H9 (cell line): ENCODE results near the gene SPAG4. TPM values are rescaled to one million over a fixed set of nuclear protein-coding genes. Genes with fewer than 3 reads are reported as not detected.
A peak's percentile ranks its signal among the peaks of the same experiment; 100 is the strongest.

Experiments
- DNase-seq: peaks from one replicate; pipeline ENCODE4 v3.0.0-alpha.2; 2017
- H2AFZ ChIP-seq: one replicate; pipeline ENCODE4 v1.6.1; 2013; ENCODE audit warnings: mild to moderate bottlenecking, low read length, control low read depth, moderate library complexity
- H2AK5ac ChIP-seq: 2 replicates; pipeline ENCODE4 v1.6.1; 2013; ENCODE audit warnings: low read length, control low read depth, mixed read lengths; ENCODE audit not compliant: insufficient read length
- H2BK120ac ChIP-seq: one replicate; pipeline ENCODE4 v1.6.1; 2013; ENCODE audit warnings: low read depth, mild to moderate bottlenecking, low read length, control low read depth, inconsistent platforms; ENCODE audit not compliant: poor library complexity, severe bottlenecking
- H2BK12ac ChIP-seq: 2 replicates; pipeline ENCODE4 v1.6.1; 2013; ENCODE audit warnings: low read length, control low read depth, mixed read lengths, low read depth; ENCODE audit not compliant: insufficient read length
- H2BK15ac ChIP-seq: 2 replicates; pipeline ENCODE4 v1.6.1; 2013; ENCODE audit warnings: low read depth, low read length, control low read depth
- H2BK20ac ChIP-seq: one replicate; pipeline ENCODE4 v1.6.1; 2013; ENCODE audit warnings: low read depth, mild to moderate bottlenecking, low read length, control low read depth, inconsistent platforms; ENCODE audit not compliant: poor library complexity, severe bottlenecking
- H2BK5ac ChIP-seq: 2 replicates; pipeline ENCODE4 v1.6.1; 2013; ENCODE audit warnings: low read length, control low read depth, mixed read lengths; ENCODE audit not compliant: insufficient read length
- H3K14ac ChIP-seq: 2 replicates; pipeline ENCODE4 v1.6.1; 2013; ENCODE audit warnings: low read length, control low read depth; ENCODE audit not compliant: insufficient read depth
- H3K18ac ChIP-seq: 2 replicates; pipeline ENCODE4 v1.6.1; 2013; ENCODE audit warnings: low read depth, mild to moderate bottlenecking, mixed read lengths, low read length, control low read depth; ENCODE audit not compliant: insufficient read length
- H3K23ac ChIP-seq: 2 replicates; pipeline ENCODE4 v1.6.1; 2013; ENCODE audit warnings: low read length, control low read depth, mixed read lengths, low read depth; ENCODE audit not compliant: insufficient read length
- H3K23me2 ChIP-seq: 2 replicates; pipeline ENCODE4 v1.6.1; 2013; ENCODE audit warnings: low read depth, mild to moderate bottlenecking, mixed read lengths, low read length, control low read depth; ENCODE audit not compliant: insufficient read length, poor library complexity, severe bottlenecking
- H3K27ac ChIP-seq: 2 replicates; pipeline ENCODE4 v1.5.1; 2013; ENCODE audit warnings: low read length, control low read depth, mixed read lengths, low read depth; ENCODE audit not compliant: insufficient read length
- H3K27me3 ChIP-seq: 2 replicates; pipeline ENCODE4 v1.6.1; 2013; ENCODE audit warnings: low read length, control low read depth, inconsistent platforms; ENCODE audit not compliant: insufficient read depth
- H3K4ac ChIP-seq: 2 replicates; pipeline ENCODE4 v1.6.1; 2013; ENCODE audit warnings: low read depth, mild to moderate bottlenecking, control low read depth, inconsistent platforms, low read length, moderate library complexity
- H3K4me1 ChIP-seq: 2 replicates; pipeline ENCODE4 v1.6.1; 2013; ENCODE audit warnings: low read length, control low read depth, inconsistent platforms; ENCODE audit not compliant: insufficient read depth
- H3K4me2 ChIP-seq: 2 replicates; pipeline ENCODE4 v1.6.1; 2013; ENCODE audit warnings: low read length, control low read depth, mixed read lengths; ENCODE audit not compliant: insufficient read length, insufficient read depth
- H3K56ac ChIP-seq: 2 replicates; pipeline ENCODE4 v1.6.1; 2013; ENCODE audit warnings: low read depth, mild to moderate bottlenecking, mixed read lengths, low read length, control low read depth; ENCODE audit not compliant: insufficient read length
- H3K79me1 ChIP-seq: 2 replicates; pipeline ENCODE4 v1.6.1; 2013; ENCODE audit warnings: low read depth, mild to moderate bottlenecking, moderate library complexity, low read length, control low read depth, inconsistent platforms; ENCODE audit not compliant: insufficient read depth, poor library complexity, severe bottlenecking
- H3K79me2 ChIP-seq: 2 replicates; pipeline ENCODE4 v1.6.1; 2013; ENCODE audit warnings: low read length, control low read depth, inconsistent platforms; ENCODE audit not compliant: insufficient read depth
- H3K9ac ChIP-seq: 2 replicates; pipeline ENCODE4 v1.6.1; 2013; ENCODE audit warnings: low read length, control low read depth, mixed read lengths; ENCODE audit not compliant: insufficient read length; ENCODE audit errors: extremely low read depth
- H3K9me3 ChIP-seq: one replicate; pipeline ENCODE4 v1.6.1; 2013; ENCODE audit warnings: low read depth, low read length, inconsistent platforms; ENCODE audit not compliant: control insufficient read depth
- H3T11ph ChIP-seq: one replicate; pipeline ENCODE4 v1.6.1; 2013; ENCODE audit warnings: mild to moderate bottlenecking, low read length, control low read depth, inconsistent platforms
- H4K20me1 ChIP-seq: one replicate; pipeline ENCODE4 v1.6.1; 2013; ENCODE audit not compliant: control insufficient read depth, insufficient read length, insufficient read depth
- H4K5ac ChIP-seq: 2 replicates; pipeline ENCODE4 v1.6.1; 2013; ENCODE audit warnings: low read depth, mild to moderate bottlenecking, mixed read lengths, low read length, control low read depth; ENCODE audit not compliant: insufficient read length
- H4K8ac ChIP-seq: replicated peaks from 2 replicates; pipeline ENCODE4 v1.6.1; 2013; ENCODE audit warnings: low read length, control low read depth, mixed read lengths, low read depth; ENCODE audit not compliant: insufficient read length
- H4K91ac ChIP-seq: 2 replicates; pipeline ENCODE4 v1.6.1; 2013; ENCODE audit warnings: low read depth, mild to moderate bottlenecking, moderate library complexity, mixed read lengths, low read length, control low read depth; ENCODE audit not compliant: insufficient read length
- H3K27ac Mint-ChIP-seq, 3 experiments: 2 replicates in 2 of 3; 3 replicates in 1 of 3; pipeline ENCODE4 v1.8.0; 2020 to 2021; ENCODE audit warnings: mixed read lengths in 3 of 3, mild to moderate bottlenecking in 1 of 3, moderate library complexity in 1 of 3
- H3K27me3 Mint-ChIP-seq: 2 replicates; pipeline ENCODE4 v1.8.0; 2021; ENCODE audit warnings: low read depth, mild to moderate bottlenecking, moderate library complexity, mixed read lengths
- H3K36me3 Mint-ChIP-seq, 3 experiments: 2 replicates in 2 of 3; 3 replicates in 1 of 3; pipeline ENCODE4 v1.8.0; 2020 to 2021; ENCODE audit warnings: low read depth in 3 of 3, mixed read lengths in 3 of 3; ENCODE audit not compliant: insufficient read depth in 1 of 3
- H3K4me1 Mint-ChIP-seq, 2 experiments: 2 replicates each; pipeline ENCODE4 v1.8.0; 2020; ENCODE audit warnings: mixed read lengths in 2 of 2
- H3K4me3 Mint-ChIP-seq, 2 experiments: 2 replicates in 1 of 2; 3 replicates in 1 of 2; pipeline ENCODE4 v1.8.0; 2020 to 2021; ENCODE audit warnings: mild to moderate bottlenecking in 2 of 2, mixed read lengths in 2 of 2, moderate library complexity in 1 of 2
- H3K9me3 Mint-ChIP-seq, 2 experiments: 2 replicates in 1 of 2; 3 replicates in 1 of 2; pipeline ENCODE4 v1.8.0; 2020; ENCODE audit warnings: mild to moderate bottlenecking in 2 of 2, mixed read lengths in 2 of 2, moderate library complexity in 1 of 2
- WGBS: extraction: QIAGEN DNeasy Blood & Tissue Kit; methylation state at CpG from one replicate; pipeline ENCODE4 v1.1.7; 2013; ENCODE audit warnings: missing lambda C conversion rate, low lambda C conversion rate, mixed read lengths; ENCODE audit not compliant: insufficient read length; ENCODE audit errors: extremely low coverage; 5-methylcytosine and 5-hydroxymethylcytosine counted together
- total RNA-seq: library from RNA; stranded (reverse); gene quantifications from 2 replicates; pipeline ENCODE4 v1.2.1, GENCODE V29; 2021
- TF ChIP-seq, protein P1 (sequence below): fragments of 200-600 bp; sonication (generic); conservative IDR thresholded peaks from 3 replicates; pipeline ENCODE4 v1.8.0; 2021; ENCODE audit warnings: antibody characterized with exemption, mild to moderate bottlenecking

The SPAG4 gene
- total RNA-seq, 1 experiment from 2014 or later = 4.9 TPM

DNA sequence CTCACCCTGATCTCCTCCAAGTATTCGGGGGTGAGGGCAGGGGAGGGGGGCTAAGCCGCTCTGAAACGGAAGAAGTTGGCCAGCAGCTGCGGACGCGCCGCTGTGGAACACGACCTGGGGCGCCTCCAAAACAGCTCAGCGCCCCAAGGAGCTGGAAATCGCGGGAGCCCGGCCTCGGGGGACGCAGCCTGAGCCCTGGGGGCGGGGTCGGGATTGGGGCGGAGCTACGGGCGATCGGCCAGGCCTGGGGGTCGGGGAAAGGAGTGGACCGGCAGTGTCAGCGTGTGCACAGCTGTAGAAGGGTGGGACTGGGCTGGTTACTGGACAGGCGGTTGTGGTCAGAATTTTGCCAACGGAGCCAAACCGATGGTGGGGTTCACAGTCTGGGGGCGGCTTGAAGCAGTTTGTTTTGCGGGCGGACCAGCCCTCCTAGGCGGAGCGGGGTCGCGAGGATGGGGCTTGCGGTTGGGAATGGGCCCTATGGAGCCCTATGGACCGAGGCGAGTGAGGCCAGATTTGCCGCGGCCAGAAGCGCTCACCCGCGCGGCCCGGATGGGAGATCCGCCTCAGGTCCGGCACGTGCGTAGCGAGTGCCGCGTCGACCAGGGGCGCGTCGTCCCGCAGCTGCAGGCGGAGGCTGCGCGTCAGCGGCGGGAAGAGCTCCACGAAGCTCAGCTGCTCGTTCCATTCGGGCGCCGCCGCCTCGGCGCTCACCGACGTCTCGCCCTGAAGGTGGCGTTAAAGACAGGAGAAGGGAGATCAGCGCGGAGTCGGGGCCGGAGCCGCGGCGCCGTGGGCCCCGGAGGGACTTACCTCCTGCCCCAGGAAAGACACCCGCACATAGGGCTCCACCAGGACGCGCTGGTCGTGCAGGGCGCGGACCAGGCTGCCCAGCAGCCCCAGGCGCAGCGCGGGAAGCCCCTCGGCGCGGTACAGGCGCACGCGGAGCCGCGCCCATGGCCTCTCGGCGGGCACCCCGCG, 14.3 kb upstream of the SPAG4 start:
- H3K27me3 ChIP-seq = peaks cover 12% of the 10 kb centered on the region; the same call in 1 of the 2 replicates
- no peak overlapping the region for H3T11ph ChIP-seq
- Mint-ChIP-seq H3K27ac (no peak overlapping the region), H3K36me3 (no peaks in the 10 kb centered on the region; a peak in 1 of 7 replicates), H3K4me3 (peak overlapping the region; percentile 64 to 82), H3K27me3 (peaks cover 72% of the 10 kb centered on the region), H3K4me1 (peaks cover 14 to 19% of the 10 kb centered on the region in 2 experiments), H3K9me3 (no peaks in the 10 kb centered on the region)
- H3K4ac ChIP-seq = no peak overlapping the region
- H4K20me1 ChIP-seq = no peaks in the 10 kb centered on the region
- H3K27ac ChIP-seq = no peak overlapping the region
- H3K79me1 ChIP-seq = no peaks in the 10 kb centered on the region
- no peak overlapping the region for H2AFZ ChIP-seq
- no peak overlapping the region for H2BK120ac ChIP-seq
- H2BK5ac ChIP-seq = no peak overlapping the region
- peak overlapping the region; percentile 81 for H3K4me2 ChIP-seq
- H3K18ac ChIP-seq = peak overlapping the region; percentile 22
- no peak overlapping the region for H4K5ac ChIP-seq
- no peak overlapping the region for H3K23ac ChIP-seq
- no peak overlapping the region for H3K56ac ChIP-seq
- TF ChIP-seq, protein P1, sequence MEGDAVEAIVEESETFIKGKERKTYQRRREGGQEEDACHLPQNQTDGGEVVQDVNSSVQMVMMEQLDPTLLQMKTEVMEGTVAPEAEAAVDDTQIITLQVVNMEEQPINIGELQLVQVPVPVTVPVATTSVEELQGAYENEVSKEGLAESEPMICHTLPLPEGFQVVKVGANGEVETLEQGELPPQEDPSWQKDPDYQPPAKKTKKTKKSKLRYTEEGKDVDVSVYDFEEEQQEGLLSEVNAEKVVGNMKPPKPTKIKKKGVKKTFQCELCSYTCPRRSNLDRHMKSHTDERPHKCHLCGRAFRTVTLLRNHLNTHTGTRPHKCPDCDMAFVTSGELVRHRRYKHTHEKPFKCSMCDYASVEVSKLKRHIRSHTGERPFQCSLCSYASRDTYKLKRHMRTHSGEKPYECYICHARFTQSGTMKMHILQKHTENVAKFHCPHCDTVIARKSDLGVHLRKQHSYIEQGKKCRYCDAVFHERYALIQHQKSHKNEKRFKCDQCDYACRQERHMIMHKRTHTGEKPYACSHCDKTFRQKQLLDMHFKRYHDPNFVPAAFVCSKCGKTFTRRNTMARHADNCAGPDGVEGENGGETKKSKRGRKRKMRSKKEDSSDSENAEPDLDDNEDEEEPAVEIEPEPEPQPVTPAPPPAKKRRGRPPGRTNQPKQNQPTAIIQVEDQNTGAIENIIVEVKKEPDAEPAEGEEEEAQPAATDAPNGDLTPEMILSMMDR = peak; percentile 50; the same call in 2 of the 3 replicates
- H4K8ac ChIP-seq = no peak overlapping the region
- no peak overlapping the region for H4K91ac ChIP-seq
- H3K9ac ChIP-seq = no peak overlapping the region
- peak overlapping the region; percentile 17; the same call in 1 of the 2 replicates for H3K14ac ChIP-seq
- no CpG with 5 or more reads among the region's 103 CpGs for WGBS
- no peak overlapping the region for H2BK12ac ChIP-seq
- no peaks in the 10 kb centered on the region for H3K4me1 ChIP-seq
- no peak overlapping the region for H2BK15ac ChIP-seq
- H3K23me2 ChIP-seq = peaks cover 16% of the 10 kb centered on the region
- H2AK5ac ChIP-seq = no peak overlapping the region
- no peaks in the 10 kb centered on the region for H3K79me2 ChIP-seq
- no peaks in the 10 kb centered on the region for H3K9me3 ChIP-seq
- H2BK20ac ChIP-seq = no peak overlapping the region
- peak; percentile 80 for DNase-seq
